Pancreas (tissue), 10 donors: Measurements from ENCODE around the gene GPBAR1. TPM values are rescaled to one million over a fixed set of nuclear protein-coding genes. Genes with fewer than 3 reads are reported as not detected.
A peak's percentile ranks its signal among the peaks of the same experiment; 100 is the strongest.

ENCODE experiments used
- ATAC-seq, 4 donors: fragments of 200-7000 bp; cut with Tn5 transposase; one replicate each; pipeline versions ENCODE4 v1.8.0 to v1.9.1; 2020; ENCODE audit warnings: mild to moderate bottlenecking in 4 of 4, moderate library complexity in 4 of 4
- DNase-seq, 6 donors: peaks; one replicate each; pipeline ENCODE4 v3.0.0-alpha.2; 2020
- FAIRE-seq: peaks from 2 replicates; lab custom pipeline; 2012; peaks lifted over from hg19 to GRCh38; lab: Jason Lieb, UNC
- H3K27ac ChIP-seq, 4 donors: fragments of 200-600 bp; sonication (generic); 1 replicate in 3 of 4; 2 replicates in 1 of 4; pipeline versions ENCODE4 v1.5.0 to v1.8.0; 2020
- H3K27me3 ChIP-seq, 4 donors: fragments of 200-600 bp; one replicate each; pipeline ENCODE4 v1.8.0; 2021
- H3K36me3 ChIP-seq, 3 donors: fragments of 200-600 bp; sonication (generic) in 1 of 3; one replicate each; pipeline versions ENCODE4 v1.5.0 to v1.8.0; 2020 to 2021
- H3K4me1 ChIP-seq, 3 donors: fragments of 200-600 bp; one replicate each; pipeline ENCODE4 v1.8.0; 2021
- H3K4me3 ChIP-seq, 4 donors: fragments of 200-600 bp; sonication (generic) in 2 of 4; one replicate each; pipeline versions ENCODE4 v1.5.0 to v1.8.0; 2020 to 2021
- H3K9me3 ChIP-seq, 4 donors: fragments of 200-600 bp; one replicate each; pipeline ENCODE4 v1.8.0; 2021
- WGBS, 2 donors: extraction: QIAGEN DNeasy Blood & Tissue Kit; methylation state at CpG; one replicate each; pipeline ENCODE4 v1.1.7; 2013; 5-methylcytosine and 5-hydroxymethylcytosine counted together
- intact Hi-C, 3 donors: fragments of 100-400 bp; cut with DNase I; formaldehyde crosslinking; loops; one replicate each; pipeline versions ENCODE4 v1.11.1 to v1.14.2; 2022
- polyA plus RNA-seq, 2 donors: library from polyadenylated mRNA; stranded (reverse); fragments of 200-250 nt; gene quantifications; one replicate each; pipeline ENCODE4 v1.2.3, GENCODE V29; 2013
- total RNA-seq, 6 donors: library from RNA; stranded (reverse); fragmentation: NEBNext Ultra II Directional in 4 of 6; extraction: Animal tissue kit (Norgen Biotek cat#: 25700) in 4 of 6; gene quantifications; one replicate each; pipeline versions ENCODE4 v1.2.1 to v1.2.4, GENCODE V29; 2021 to 2023
- TF ChIP-seq, protein P1 (sequence below), 4 donors: fragments of 200-600 bp; sonication (generic) in 3 of 4; IDR thresholded peaks; one replicate each; pipeline versions ENCODE4 v1.5.0 to v1.8.0; 2021; ENCODE audit warnings: antibody characterized with exemption in 4 of 4
- donor health status: healthy with polysubstance abuse.
- donor health status: DM: no; HTN: no; CAD: no; lungs with moderate emphysema.
- donor health status: DM: no; HTN: no; CAD: no.
- donor health status: control.
- donor health status: control.
- donor health status: Bipolar disorder and iron deficiency.
- donor health status: DM: yes; HTN: yes; CAD: no.
- donor health status: DM: no; HTN: no; CAD: no.
- donor health status: DM: no; HTN: no; CAD: no.
- donor health status: DM: yes; HTN: yes; CAD: no.

Gene GPBAR1
- total and polyA plus RNA-seq, 8 donors, result 0.12 to 2.3 (median 1.2) TPM

DNA sequence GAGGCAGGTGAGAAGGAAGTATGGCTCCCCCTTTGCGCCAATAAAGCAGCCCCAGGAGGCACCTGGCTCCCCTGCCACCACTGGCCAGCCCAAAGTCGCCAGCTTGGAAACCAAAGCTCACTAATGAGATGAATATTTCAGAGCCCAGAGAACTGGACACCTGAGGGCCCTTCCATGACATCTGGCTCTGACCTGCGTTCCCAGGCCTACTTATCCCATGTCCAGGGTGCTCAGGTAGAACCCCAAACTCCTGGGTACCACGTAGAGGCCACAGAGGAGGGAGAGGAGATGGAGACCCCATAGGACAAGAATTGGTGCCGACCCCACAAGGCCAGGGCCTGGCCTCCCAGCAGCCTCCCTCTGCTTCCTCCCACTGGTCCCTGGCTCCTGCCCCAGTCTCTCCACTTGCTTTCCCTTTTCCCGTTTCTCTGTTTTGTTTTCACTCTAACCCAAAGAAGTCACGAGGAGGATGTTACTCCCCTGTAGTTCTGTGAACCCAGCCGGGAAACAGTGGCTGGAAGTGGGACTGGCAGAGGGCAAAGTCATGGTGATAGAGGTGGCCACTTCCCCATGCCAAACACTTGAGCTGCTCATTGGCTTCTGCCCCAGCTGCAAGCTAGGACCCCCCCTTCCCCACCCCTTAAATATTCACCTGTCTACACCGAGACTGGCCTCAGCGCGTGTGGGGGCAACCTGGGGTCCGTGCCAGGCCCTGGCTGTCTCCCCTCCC is 30.7 kb downstream of the GPBAR1 start:
- intact Hi-C loops, result no loop called here
- Histone ChIP-seq H3K4me1 (peaks cover 42 to 69% (median 67%) of the 10 kb centered on the region in 3 donors), H3K27me3 (no peaks in the 10 kb centered on the region), H3K27ac (peak overlapping the region; percentile 96 to 100 (median 98)), H3K4me3 (peak overlapping the region; percentile 61 to 91 (median 86)), H3K36me3 (no peaks in the 10 kb centered on the region), H3K9me3 (no peaks in the 10 kb centered on the region)
- peak in 2 of 6 donors; percentile 21 to 59 for DNase-seq
- FAIRE-seq, result no peak
- 9 to 13% methylated on average over 11 to 12 of the region's 12 CpGs for WGBS, 2 donors
- TF ChIP-seq, protein P1, sequence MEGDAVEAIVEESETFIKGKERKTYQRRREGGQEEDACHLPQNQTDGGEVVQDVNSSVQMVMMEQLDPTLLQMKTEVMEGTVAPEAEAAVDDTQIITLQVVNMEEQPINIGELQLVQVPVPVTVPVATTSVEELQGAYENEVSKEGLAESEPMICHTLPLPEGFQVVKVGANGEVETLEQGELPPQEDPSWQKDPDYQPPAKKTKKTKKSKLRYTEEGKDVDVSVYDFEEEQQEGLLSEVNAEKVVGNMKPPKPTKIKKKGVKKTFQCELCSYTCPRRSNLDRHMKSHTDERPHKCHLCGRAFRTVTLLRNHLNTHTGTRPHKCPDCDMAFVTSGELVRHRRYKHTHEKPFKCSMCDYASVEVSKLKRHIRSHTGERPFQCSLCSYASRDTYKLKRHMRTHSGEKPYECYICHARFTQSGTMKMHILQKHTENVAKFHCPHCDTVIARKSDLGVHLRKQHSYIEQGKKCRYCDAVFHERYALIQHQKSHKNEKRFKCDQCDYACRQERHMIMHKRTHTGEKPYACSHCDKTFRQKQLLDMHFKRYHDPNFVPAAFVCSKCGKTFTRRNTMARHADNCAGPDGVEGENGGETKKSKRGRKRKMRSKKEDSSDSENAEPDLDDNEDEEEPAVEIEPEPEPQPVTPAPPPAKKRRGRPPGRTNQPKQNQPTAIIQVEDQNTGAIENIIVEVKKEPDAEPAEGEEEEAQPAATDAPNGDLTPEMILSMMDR (IDR thresholded peaks at IDR 0.05), result no peak
- ATAC-seq, result peak in 3 of 4 donors; percentile 1 to 3 (median 1)

DNA sequence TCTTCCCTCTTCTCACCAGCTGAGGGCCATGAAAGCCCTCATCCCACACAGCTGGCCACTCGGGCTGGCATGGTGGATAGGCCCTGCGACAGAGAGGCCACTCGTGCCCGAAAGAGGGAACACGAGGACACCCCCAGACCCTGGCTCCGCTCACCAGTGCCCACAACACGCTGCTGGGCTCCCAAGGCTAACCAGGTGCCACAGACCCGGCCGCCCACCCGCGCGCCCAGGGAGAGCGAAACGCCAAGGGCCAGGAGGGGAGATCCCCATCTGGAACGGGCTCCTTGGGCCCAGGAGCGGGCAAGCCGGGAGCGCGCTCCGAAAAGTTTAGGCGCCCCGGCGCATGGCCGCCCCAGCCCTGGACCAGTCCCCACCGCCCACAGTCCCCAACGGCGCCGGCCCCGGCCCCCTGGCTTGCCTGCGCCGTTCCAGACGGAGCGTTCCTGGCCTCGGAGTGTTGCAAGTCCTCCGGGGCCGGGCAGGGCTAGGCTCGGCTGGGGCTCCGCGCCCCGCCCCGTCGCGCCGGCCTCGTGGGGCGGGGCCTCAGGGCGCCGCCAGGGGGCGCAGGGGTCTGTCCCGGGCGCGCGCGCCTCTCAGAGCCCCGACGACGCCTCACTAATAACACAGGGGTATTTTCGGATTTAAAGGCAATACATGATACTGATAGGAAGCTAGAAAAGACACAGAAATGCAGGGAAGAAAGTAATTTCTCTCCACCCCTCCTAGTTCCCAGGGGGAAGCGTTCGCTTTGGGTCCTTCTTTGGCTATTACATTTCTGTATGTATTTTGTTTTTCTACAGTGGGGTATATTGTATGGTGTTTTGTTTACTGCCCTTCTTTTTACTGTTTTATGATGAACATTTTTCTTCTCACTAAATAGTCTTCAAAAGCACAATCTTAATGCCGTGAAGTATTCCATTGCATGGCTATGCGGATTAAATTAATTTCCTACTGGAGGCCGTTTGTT is 31.5 kb downstream of the GPBAR1 start, which contains the start of gene TMBIM1:
TMBIM1 (minus strand) TSS at position 456 of the 967 bp plus-strand sequence. CDS start 10,362 bp downstream, outside the sequence.
- Histone ChIP-seq H3K27ac (peak within 1 kb of the TSS; percentile 96 to 100 (median 98)), H3K9me3 (no peaks in the 10 kb centered on the region), H3K4me3 (peak within 1 kb of the TSS; percentile 61 to 91 (median 86)), H3K4me1 (peaks cover 36 to 66% (median 62%) of the 10 kb centered on the region in 3 donors), H3K27me3 (no peaks in the 10 kb centered on the region), H3K36me3 (no peaks in the 10 kb centered on the region)
- no peak for FAIRE-seq
- DNase-seq, result peak; percentile 76 to 94 (median 86)
- WGBS, 2 donors, result 2 to 3% methylated on average over 55 to 63 of the region's 63 CpGs
- intact Hi-C loops, result no loop called here
- TF ChIP-seq, protein P1 (IDR thresholded peaks at IDR 0.05), result peak; percentile 89 to 97 (median 90)
- peak; percentile 71 to 80 (median 76) for ATAC-seq

DNA sequence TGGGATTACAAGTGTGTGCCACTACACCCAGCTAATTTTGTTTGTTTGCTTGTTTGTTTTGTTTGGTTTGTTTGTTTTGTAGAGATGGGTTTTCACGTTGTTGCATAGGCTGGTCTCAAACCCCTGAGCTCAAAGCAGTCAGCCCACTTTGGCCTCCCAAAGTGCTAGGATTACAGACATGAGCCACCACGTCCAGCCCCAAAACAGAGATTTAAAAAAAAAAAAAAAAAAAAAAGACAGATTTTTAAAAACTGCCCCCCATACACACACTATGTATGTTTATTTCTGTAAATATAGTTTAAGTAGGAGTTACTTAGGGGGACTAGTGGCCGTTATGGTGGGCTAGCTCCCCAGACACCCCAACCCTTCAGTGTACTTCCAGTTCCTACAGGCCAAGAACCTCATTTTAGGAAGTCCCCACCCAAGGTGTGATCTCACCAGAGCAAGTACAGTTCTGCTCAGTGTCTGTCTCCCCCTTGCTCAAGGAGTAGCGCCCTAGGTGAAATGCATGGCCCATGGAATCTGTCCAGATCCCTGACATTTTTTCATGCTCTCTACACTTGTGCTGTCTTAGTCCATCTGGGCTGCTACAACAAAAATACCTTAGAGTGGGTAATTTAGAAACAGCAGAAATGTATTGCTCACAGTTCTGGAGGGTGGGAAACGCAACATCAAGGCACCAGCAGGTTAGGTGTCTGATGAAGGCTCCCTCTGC is 33.1 kb downstream of the GPBAR1 start:
- Histone ChIP-seq H3K4me1 (peaks cover 22 to 56% (median 52%) of the 10 kb centered on the region in 3 donors), H3K27me3 (no peaks in the 10 kb centered on the region), H3K4me3 (no peak overlapping the region), H3K27ac (peak overlapping the region; percentile 96 to 100 (median 98)), H3K36me3 (no peaks in the 10 kb centered on the region), H3K9me3 (no peaks in the 10 kb centered on the region)
- intact Hi-C loops, result no loop called here
- 36 to 37% methylated on average over 5 of the region's 5 CpGs for WGBS, 2 donors
- TF ChIP-seq, protein P1 (IDR thresholded peaks at IDR 0.05), result no peak
- ATAC-seq, result no peak
- no peak for FAIRE-seq
- DNase-seq, result peak in 1 of 6 donors; percentile 32

DNA sequence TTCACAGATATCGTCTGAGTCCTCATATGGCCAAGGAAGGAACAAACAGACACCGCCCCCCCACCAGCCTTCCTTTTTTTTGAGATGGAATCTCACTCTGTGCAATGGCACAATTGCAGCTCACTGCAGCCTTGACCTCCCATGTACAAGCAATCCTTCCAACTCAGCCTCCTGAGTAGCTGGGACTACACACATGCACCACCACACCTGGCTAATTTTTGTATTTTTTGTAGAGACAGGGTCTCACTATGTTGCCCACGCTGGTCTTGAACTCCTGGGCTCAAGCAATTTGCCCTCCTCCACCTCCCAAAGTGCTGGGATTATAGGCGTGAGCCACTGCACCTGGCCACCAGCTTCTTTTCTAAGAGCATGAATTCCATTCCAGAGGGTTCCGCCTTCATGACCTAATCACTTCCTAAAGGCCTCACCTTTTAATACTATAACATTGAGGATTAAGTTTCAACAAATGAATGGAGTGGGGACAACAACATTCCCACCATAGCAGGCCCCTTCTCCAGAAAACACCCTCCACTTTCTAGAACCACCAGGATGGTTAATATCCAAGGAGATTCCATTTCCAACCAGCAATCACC is 33.7 kb downstream of the GPBAR1 start:
- TF ChIP-seq, protein P1 (IDR thresholded peaks at IDR 0.05), result no peak
- FAIRE-seq (no peak), ATAC-seq (peak in 3 of 4 donors; percentile 8 to 18 (median 13)), DNase-seq (peak in 1 of 6 donors; percentile 44)
- Histone ChIP-seq H3K9me3 (no peaks in the 10 kb centered on the region), H3K27ac (peak overlapping the region; percentile 96 to 100 (median 98)), H3K36me3 (no peaks in the 10 kb centered on the region), H3K4me3 (no peak overlapping the region), H3K27me3 (no peaks in the 10 kb centered on the region), H3K4me1 (peaks cover 19 to 50% (median 47%) of the 10 kb centered on the region in 3 donors)
- 30 to 39% methylated on average over 5 of the region's 5 CpGs for WGBS, 2 donors
- intact Hi-C loops, result no loop called here
